Bronchial epithelial cell (primary cell): ENCODE measurements around the gene SLC22A4. TPM values are rescaled to one million over a fixed set of nuclear protein-coding genes. Genes with fewer than 3 reads are reported as not detected.

ENCODE experiments used
- DNase-seq: peaks from one replicate; pipeline ENCODE4 v3.0.0-alpha.2; 2010; ENCODE audit warnings: low read depth
- FAIRE-seq: peaks from 2 replicates; lab custom pipeline; 2011; peaks lifted over from hg19 to GRCh38; lab: Jason Lieb, UNC
- H3K27me3 ChIP-seq: 2 replicates; pipeline ENCODE4 v1.5.1; 2011; ENCODE audit warnings: low read length; ENCODE audit not compliant: control insufficient read depth, insufficient read depth
- H3K36me3 ChIP-seq: 2 replicates; pipeline ENCODE4 v1.5.1; 2011; ENCODE audit warnings: low read length; ENCODE audit not compliant: control insufficient read depth, insufficient read depth
- H3K4me3 ChIP-seq: 2 replicates; pipeline ENCODE4 v1.5.1; 2011; ENCODE audit warnings: mild to moderate bottlenecking, low read depth, low read length, control low read depth
- CTCF ChIP-seq: IDR thresholded peaks from 2 replicates; pipeline ENCODE4 v1.5.1; 2011; ENCODE audit warnings: mild to moderate bottlenecking, moderate library complexity, low read length, control low read depth, inconsistent platforms; ENCODE audit not compliant: insufficient read depth, severe bottlenecking
- total RNA-seq: library from RNA; depleted of rRNA; stranded (reverse); fragments of >200 nt; gene quantifications from 2 replicates; pipeline ENCODE4 v1.2.1, GENCODE V29; 2014

SLC22A4 gene
- total RNA-seq, 1 donor from 2014 or later, result 0.26 TPM

GRCh38 chr5:132353486-132353995, 59.3 kb downstream of the SLC22A4 start:
- peaks cover 4% of the 10 kb centered on the region for H3K36me3 ChIP-seq
- no peaks in the 10 kb centered on the region for H3K27me3 ChIP-seq
- TF ChIP-seq CTCF, result no peak
- no peak overlapping the region for H3K4me3 ChIP-seq
- DNase-seq (peak; percentile 29), FAIRE-seq (no peak)

- Histone ChIP-seq H3K4me3 (no peak overlapping the region), H3K36me3 (peaks cover 8% of the 10 kb centered on the region), H3K27me3 (no peaks in the 10 kb centered on the region)
- DNase-seq (no peak), FAIRE-seq (no peak)
- TF ChIP-seq CTCF, result no peak
Measured at GRCh38 chr5:132354381-132355139, 60.4 kb downstream of the SLC22A4 start.

GRCh38 chr5:132355140-132355765, 61.1 kb downstream of the SLC22A4 start:
- TF ChIP-seq CTCF, result no peak
- Histone ChIP-seq H3K4me3 (no peak overlapping the region), H3K27me3 (no peaks in the 10 kb centered on the region), H3K36me3 (peaks cover 8% of the 10 kb centered on the region)
- DNase-seq (no peak), FAIRE-seq (no peak)

GRCh38 chr5:132358775-132359174, 64.6 kb downstream of the SLC22A4 start:
- Histone ChIP-seq H3K27me3 (no peaks in the 10 kb centered on the region), H3K4me3 (no peak overlapping the region), H3K36me3 (peaks cover 8% of the 10 kb centered on the region)
- FAIRE-seq (no peak), DNase-seq (no peak)
- TF ChIP-seq CTCF, result no peak

GRCh38 chr5:132362086-132362485, 67.9 kb downstream of the SLC22A4 start:
- peak; percentile 94 for DNase-seq
- no peak overlapping the region for H3K4me3 ChIP-seq
- TF ChIP-seq CTCF, result no peak
- no peaks in the 10 kb centered on the region for H3K27me3 ChIP-seq
- no peak for FAIRE-seq
- peaks cover 8% of the 10 kb centered on the region for H3K36me3 ChIP-seq
